Bone marrow (tissue), 2 donors: ENCODE measurements around the gene RGS7.
"Not testable (repeated sequence)": the region's sequence is repeated elsewhere in the genome, so short reads cannot be mapped to it uniquely, and the experiment has no call there.

Experiments used
- DNase-seq, 2 donors: peaks; one replicate each; lab custom pipeline; 2025; lab: John Stamatoyannopoulos, UW

Gene RGS7

DNA sequence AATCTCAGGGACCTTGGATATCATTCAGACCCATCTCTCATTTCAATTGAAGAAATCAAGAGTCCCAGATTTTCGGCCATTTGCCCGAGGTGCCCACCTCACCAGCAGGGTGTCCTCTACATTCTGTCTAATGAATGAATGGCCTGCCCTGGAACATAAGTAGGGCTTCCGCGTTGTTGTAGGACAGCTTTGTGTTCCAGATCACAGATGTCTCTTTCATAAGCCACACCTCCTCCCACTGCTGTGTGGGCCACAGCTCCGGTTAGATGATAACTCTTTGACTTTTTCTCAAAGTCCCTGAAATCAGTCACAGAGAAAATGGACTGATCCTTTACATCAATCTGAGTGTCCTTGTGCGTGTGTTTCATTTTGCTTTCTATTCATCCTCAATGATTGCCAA is 144.4 kb downstream of the RGS7 start:
- no peak for DNase-seq

GRCh38 chr1:241208910-241209379 is 148.1 kb downstream of the RGS7 start:
- DNase-seq, result no peak

DNA sequence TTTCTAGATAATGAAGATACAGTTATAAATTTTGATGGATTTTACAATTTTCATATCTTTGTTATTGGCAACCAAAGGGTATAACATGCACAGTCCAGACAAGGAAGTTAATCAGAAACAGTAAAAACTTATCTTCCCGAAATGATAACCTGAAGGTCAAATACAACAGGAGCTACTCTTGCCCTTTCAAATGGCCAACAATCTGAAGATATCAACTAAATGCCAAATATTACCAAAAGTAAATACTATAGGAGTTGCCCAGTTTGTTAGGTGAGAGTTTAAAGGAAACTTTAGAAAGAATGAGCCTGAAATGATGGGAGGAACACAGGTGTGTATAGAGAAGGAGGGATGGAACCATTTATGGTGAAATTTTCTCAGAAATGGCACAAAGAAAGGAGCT is 153.2 kb downstream of the RGS7 start:
- DNase-seq, result no peak

- DNase-seq, result no peak
Measured at GRCh38 chr1:241202401-241202800, 154.6 kb downstream of the RGS7 start.

DNA sequence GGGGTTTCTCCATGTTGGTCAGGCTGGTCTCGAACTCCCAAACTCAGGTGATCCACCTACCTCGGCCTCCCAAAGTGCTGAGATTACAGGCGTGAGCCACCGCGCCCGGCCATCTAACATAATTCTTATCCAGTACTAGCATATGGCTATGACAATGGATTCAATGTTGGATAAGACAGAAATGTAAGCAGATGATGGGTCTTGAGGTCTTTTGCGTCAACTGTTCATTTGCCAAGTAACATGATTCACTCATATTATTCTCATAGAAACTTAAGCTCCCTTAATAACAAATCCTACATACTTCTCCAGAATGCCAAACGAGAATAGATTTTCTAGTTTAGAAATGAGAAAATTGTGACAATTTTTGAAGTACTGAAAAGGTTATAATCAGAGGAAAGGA is 170.3 kb downstream of the RGS7 start:
- no peak for DNase-seq

- no peak for DNase-seq
Measured at GRCh38 chr1:241181971-241182370, 175.0 kb downstream of the RGS7 start.

DNA sequence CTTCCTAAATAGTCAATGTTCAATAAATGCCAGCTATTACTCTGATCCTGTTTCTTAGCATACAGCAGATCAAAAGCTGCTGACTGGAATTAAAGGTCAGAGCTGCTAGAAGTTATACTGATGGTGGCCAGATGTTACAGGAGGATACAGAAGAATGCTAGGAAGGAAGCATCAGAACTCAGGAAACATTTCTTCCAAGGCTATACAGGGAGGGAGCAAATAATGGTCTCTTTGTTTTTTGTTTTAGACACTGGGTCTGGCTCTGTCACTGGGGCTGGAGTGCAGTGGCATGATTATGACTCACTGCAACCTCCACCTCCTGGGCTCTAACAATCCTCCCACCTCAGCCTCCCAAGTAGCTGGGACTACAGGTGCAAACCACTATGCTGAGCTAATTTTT is 175.5 kb downstream of the RGS7 start:
- DNase-seq, result no peak

- DNase-seq, result no peak
Measured at GRCh38 chr1:241180569-241180968, 176.4 kb downstream of the RGS7 start.

- DNase-seq, result no peak
Measured at GRCh38 chr1:241177660-241178059, 179.3 kb downstream of the RGS7 start.

GRCh38 chr1:241172486-241172885 is 184.5 kb downstream of the RGS7 start:
- DNase-seq, result no peak

DNA sequence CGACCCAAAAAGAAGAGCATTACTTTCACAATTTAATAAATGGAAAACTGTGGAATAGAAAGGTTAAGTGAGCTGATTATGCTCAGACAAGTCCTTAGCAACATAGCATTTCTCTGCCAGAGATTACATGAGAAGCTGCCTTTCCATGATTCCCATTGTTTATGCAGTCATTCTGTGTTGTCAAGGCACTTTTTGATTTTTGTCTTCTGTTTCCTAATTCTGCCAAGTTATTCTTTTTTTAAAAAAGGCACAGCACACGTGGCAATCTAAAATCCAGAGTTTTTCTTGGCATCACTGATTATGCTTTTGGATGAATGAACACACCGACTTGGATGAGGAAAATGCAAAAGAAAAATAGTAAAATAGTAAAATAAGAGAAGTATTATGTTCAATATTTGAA is 185.0 kb downstream of the RGS7 start:
- no peak for DNase-seq

DNA sequence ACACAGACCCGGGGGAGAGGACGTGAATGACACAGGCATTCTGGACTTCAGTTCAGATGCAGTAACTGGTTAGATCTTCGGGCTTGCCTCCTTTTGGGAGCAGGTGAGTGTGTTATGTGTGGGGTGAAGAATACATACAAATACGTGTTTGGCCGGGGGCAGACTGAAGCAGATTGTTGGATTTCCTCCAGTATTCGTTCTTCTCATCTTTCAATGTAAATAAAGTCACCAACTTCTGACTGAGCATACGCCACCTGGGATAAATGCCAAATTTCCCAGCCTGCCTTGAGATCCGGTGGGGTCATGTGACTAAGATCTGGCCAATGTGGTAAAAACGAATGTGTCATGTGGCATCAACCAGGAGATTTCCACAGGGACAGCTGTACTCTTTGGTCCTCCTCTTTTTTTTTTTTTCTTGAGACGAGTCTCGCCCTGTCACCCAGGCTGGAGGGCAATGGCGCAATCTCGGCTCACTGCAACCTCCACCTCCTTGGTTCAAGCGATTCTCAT is 189.8 kb downstream of the RGS7 start:
- no peak for DNase-seq

DNA sequence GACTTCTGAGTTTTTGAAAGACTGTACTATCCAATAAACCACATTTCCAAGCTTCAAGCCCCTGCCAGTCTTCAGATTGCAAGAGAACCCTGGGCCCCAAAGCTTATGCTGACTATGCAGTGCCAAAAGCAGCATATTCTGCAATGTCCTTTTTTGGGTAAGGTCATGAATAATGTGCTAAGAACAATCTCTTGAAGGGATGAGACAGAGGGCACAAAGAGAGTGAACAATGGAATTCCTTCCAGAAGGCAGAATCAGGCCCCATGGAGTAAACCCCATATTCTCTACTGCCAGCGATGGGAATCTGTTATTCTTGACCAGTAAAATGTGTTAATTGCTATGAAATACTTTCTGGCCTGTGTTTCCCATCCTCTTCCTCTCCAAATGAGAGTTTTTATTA is 190.4 kb downstream of the RGS7 start:
- no peak for DNase-seq

- not testable (repeated sequence) for DNase-seq
Measured at GRCh38 chr1:241165256-241165655, 191.7 kb downstream of the RGS7 start.

GRCh38 chr1:241163363-241163762 is 193.6 kb downstream of the RGS7 start:
- no peak for DNase-seq

DNA sequence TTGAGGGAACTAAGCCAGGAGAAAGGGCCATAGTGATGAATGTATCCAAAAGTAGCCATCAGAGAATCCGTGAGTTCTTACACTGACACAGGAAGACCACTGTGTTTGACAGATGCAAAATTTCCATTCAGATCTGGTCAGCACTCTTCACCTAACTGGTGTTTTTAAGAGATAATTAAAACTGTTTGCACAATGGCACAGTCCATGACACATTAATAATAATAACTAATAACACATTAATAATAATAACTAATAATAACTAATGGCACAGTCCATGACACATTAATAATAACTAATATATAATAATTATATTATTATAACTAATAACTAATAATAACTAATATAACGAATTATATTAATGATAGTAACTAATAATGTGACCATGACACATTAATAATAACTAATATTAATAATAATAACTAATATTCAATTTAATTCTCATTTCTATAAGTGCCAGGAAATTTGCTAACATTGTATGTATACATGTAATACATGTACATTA is 195.8 kb downstream of the RGS7 start:
- DNase-seq, result no peak

DNA sequence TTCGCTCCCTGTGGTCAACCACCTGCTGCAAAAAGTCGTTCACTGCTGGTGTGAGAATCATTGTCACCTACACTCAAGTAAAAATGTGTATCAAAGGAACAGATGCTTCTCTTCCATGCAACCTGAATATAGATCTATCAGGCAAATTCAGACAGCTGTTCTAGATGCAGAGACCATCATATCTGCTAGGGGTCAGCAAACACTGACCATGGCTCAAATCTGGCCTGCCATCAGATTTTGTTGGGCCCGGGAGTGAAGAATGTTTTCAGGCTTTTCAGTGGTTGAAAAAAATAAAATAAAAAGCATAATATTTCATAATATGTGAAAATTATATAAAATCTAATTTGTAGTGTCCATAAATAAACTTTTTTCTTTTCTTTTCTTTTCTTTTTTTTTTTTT is 199.6 kb downstream of the RGS7 start:
- DNase-seq, result no peak

DNA sequence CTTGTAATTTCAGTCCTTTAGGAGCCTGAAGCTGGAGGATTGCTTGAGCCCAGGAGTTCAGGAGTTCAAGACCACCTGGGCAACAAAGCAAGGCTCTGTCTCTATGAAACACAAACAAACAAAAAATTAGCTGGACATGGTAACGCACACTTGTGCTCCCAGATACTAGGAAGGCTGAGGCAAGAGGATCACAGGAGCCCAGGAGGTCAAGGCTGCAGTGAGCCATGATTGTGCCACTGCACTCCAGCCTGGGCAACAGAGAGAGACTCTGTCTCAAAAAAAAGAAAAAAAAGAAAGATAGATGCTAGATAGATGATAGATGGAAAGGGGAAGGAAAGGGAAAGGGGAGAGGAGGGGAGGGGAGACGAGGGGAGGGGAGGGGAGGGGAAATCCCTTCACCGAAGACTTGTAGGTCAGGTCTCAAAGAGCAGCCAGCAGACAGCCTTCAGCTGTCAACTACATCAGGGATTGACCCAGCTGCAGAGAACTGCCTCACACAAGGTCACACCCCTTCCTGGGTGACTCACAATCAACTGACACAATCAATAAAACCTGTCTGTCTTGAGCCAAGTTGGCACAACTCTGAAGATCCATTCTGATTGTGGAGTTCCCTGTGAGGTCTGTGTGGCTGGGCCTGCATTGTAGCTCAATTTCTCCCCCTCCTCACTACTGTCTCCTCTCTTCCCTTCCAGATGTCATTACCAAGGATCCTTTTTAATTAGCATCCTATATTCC is 200.6 kb downstream of the RGS7 start:
- no peak for DNase-seq

DNA sequence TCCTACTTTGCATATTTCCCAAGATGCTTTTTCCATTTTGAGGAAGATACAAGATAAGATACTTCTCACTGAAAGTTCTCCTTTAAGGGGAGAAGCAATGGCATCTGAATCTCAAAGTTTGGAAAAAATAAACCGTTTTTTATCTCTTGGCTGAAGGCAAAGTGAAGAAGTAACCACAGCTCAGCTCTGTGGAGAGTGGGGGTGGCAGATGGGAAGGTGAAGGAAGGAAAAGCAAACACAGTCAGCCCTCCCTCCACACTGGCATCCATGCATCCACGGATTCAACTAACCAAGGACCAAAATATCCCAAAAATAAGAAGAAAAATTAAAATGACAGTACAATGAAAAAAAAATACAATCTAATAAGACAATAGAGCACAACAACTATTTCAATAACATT is 211.1 kb downstream of the RGS7 start:
- no peak for DNase-seq

- DNase-seq, result no peak
Measured at GRCh38 chr1:241143765-241144442, 213.1 kb downstream of the RGS7 start.

DNA sequence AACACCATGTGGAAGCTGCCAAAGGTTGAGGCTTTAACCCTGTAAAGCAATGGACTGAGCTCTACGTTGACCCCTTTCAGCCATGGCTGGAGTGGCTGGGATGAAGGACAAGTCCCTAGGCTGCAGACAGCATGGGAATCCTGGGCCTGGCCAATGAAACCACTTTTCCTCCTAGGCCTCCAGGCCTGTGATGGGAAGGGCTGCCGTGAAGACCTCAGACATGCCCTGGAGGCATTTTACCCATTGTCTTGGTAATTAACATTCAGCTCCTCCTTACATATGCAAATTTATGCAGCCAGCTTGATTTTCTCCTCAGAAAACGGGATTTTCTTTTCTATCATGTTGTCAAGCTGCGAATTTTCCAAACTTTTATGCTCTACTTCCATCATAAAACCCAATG is 214.5 kb downstream of the RGS7 start:
- DNase-seq, result no peak

GRCh38 chr1:241141646-241142045 is 215.4 kb downstream of the RGS7 start:
- not testable (repeated sequence) for DNase-seq

- DNase-seq, result no peak
Measured at GRCh38 chr1:241140670-241141069, 216.3 kb downstream of the RGS7 start.
